ENCODE data around the gene ARL16.

The ARL16 gene

DNA sequence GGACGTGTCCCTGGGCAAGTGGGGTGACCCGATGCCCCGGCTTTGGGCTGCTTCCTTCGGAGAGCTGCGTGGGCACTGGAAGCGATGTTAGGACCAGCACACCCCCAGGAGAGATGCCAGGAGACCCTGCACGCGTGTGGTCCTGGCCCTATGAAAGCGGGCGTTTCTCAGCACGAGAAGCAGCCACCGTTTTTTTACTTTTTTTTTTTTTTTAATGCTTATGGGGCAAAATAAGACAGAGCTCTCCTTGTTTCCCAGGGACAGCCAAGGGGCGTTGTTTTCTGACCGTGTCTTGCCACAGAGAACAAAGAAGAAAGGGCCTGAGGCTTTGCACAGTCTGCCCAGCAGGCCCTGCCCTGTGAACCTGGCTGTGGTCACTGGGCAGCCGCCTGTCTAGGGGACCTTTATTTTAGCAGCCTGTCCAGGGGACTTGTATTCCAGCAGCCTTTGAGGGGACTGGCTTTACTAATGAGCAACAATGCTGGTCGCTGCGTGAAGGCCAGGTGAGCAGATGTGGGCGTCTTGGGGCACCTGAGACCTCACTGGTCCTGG is 29.5 kb upstream of the ARL16 start:
- H3K27me3 ChIP-seq (replicated peaks; ENCODE audit: control insufficient read depth, insufficient read depth, low read length) = no peaks in the 10 kb centered on the region
- TF ChIP-seq, protein P1, sequence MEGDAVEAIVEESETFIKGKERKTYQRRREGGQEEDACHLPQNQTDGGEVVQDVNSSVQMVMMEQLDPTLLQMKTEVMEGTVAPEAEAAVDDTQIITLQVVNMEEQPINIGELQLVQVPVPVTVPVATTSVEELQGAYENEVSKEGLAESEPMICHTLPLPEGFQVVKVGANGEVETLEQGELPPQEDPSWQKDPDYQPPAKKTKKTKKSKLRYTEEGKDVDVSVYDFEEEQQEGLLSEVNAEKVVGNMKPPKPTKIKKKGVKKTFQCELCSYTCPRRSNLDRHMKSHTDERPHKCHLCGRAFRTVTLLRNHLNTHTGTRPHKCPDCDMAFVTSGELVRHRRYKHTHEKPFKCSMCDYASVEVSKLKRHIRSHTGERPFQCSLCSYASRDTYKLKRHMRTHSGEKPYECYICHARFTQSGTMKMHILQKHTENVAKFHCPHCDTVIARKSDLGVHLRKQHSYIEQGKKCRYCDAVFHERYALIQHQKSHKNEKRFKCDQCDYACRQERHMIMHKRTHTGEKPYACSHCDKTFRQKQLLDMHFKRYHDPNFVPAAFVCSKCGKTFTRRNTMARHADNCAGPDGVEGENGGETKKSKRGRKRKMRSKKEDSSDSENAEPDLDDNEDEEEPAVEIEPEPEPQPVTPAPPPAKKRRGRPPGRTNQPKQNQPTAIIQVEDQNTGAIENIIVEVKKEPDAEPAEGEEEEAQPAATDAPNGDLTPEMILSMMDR (IDR thresholded peaks at IDR 0.05; ENCODE audit: insufficient read depth, low read length, poor library complexity, severe bottlenecking) = no peak
- no peak for DNase-seq (ENCODE audit: extremely low read depth, insufficient read length)

DNA sequence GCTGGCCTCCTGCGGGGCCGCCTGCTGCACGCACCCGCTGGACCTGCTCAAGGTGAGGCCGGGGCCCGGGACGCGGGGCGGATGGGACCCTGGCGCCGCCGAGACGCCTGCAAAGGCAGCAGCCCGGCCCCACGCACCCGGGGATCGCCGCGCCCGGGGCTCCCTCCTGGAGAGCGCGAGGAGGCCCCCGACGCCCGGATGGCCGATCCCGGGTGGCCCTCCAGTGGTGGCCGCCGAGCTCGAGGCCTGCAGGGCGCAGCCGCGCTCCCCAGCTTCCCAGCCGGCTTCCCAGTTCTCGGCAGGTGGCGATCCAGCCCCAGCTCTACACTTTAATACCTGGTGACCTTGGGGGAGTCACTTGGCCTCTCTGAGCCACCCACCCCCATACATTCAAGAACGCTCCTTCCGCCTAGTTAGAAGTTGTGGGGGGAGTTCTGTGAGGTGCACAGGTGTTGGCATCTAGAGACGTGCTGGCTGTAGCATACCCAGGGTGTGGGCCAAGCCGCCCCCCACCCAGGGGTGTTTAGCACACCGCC is 28.9 kb upstream of the ARL16 start:
- TF ChIP-seq, protein P1 (IDR thresholded peaks at IDR 0.05; ENCODE audit: insufficient read depth, low read length, poor library complexity, severe bottlenecking) = no peak
- no peaks in the 10 kb centered on the region for H3K27me3 ChIP-seq (replicated peaks; ENCODE audit: control insufficient read depth, insufficient read depth, low read length)
- H3K4me3 ChIP-seq (replicated peaks; ENCODE audit: low read depth, low read length) = peak overlapping the region; percentile 77
- H3K36me3 ChIP-seq (ENCODE audit: control insufficient read depth, insufficient read depth, low read length) = peaks cover 15% of the 10 kb centered on the region
- DNase-seq (ENCODE audit: extremely low read depth, insufficient read length) = no peak

More for the DNA sequence above, 29.5 kb upstream of the ARL16 start:
- Histone ChIP-seq H3K4me3 (replicated peaks; ENCODE audit: low read depth, low read length) (peak overlapping the region; percentile 77), H3K36me3 (ENCODE audit: control insufficient read depth, insufficient read depth, low read length) (peaks cover 10% of the 10 kb centered on the region)

DNA sequence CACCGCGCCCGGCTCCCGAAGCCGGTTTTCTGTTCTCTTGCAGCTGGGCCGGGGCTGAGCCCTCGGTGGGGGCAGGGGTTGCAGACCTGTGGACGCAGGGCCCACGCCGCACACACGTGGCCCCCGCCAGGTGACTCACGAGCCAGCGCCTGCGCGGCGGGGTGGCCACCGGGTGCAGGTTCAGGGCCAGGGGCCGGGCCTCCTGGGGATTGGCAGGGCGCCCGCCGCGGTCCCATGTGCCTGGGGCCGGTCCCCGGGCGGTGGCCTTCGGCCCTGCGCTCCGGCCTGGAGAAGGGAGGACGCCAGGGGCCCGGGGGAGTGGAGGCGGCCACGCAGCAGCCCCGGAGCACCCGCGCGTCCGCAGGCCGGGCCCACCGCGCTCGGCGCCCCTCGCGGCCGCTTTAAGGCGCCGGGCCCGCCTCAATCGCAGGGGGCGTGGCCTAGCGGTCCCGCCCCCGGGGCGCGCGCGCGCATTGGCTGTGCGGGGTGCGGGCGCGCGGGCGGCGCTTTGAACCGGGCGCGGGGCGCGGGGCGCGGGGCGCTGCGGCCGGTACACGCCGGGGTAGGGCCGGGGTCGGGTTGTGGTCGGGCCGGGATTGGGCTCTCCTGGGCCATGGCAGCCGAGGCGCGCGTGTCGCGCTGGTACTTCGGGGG is 28.3 kb upstream of the ARL16 start, which contains the start of gene SLC25A10:
Gene SLC25A10, plus strand, starts transcription at position 471 of the 654 bp plus-strand sequence. Its CDS starts 143 bp downstream, at position 614.
- peaks cover 19% of the 10 kb centered on the region for H3K36me3 ChIP-seq (ENCODE audit: control insufficient read depth, insufficient read depth, low read length)
- no peaks in the 10 kb centered on the region for H3K27me3 ChIP-seq (replicated peaks; ENCODE audit: control insufficient read depth, insufficient read depth, low read length)
- peak; percentile 88 for DNase-seq (ENCODE audit: extremely low read depth, insufficient read length)
- TF ChIP-seq, protein P1 (IDR thresholded peaks at IDR 0.05; ENCODE audit: insufficient read depth, low read length, poor library complexity, severe bottlenecking) = no peak
- peak within 1 kb of the TSS; percentile 77 for H3K4me3 ChIP-seq (replicated peaks; ENCODE audit: low read depth, low read length)

GRCh38 chr17:81710514-81711308 is 27.1 kb upstream of the ARL16 start:
- Histone ChIP-seq H3K27me3 (replicated peaks; ENCODE audit: control insufficient read depth, insufficient read depth, low read length) (no peaks in the 10 kb centered on the region), H3K36me3 (ENCODE audit: control insufficient read depth, insufficient read depth, low read length) (peaks cover 23% of the 10 kb centered on the region), H3K4me3 (replicated peaks; ENCODE audit: low read depth, low read length) (no peak overlapping the region)
- peak; percentile 36 for DNase-seq (ENCODE audit: extremely low read depth, insufficient read length)
- TF ChIP-seq, protein P1 (IDR thresholded peaks at IDR 0.05; ENCODE audit: insufficient read depth, low read length, poor library complexity, severe bottlenecking) = no peak

DNA sequence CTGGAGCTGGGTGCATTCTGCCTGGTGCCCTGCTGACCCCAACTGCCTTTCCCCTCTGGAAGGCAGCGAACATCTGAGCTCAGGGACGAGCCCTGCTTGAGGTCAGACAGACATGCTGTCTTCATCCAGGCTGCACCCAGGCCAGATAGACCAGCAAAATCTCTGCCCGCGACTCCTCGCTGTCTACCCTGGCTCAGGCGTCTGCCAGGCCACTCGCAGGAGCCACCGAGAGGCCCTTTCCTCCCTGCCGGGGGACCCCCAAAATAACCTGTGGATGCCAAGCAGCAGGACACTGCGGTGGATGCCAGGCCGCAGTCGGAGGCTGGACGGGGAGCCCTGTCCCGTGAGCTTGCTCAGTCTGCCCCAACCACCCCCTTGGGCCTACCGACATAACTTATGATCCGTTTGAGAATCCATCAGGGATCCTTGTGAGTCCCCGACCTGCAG is 25.2 kb upstream of the ARL16 start:
- H3K4me3 ChIP-seq (replicated peaks; ENCODE audit: low read depth, low read length) = no peak overlapping the region
- peaks cover 29% of the 10 kb centered on the region for H3K36me3 ChIP-seq (ENCODE audit: control insufficient read depth, insufficient read depth, low read length)
- TF ChIP-seq, protein P1 (IDR thresholded peaks at IDR 0.05; ENCODE audit: insufficient read depth, low read length, poor library complexity, severe bottlenecking) = no peak

More for the DNA sequence above, 25.2 kb upstream of the ARL16 start:
- no peaks in the 10 kb centered on the region for H3K27me3 ChIP-seq (replicated peaks; ENCODE audit: control insufficient read depth, insufficient read depth, low read length)
- peak; percentile 26 for DNase-seq (ENCODE audit: extremely low read depth, insufficient read length)
